GM18951 (cell line): ENCODE results near the gene CRABP1.

ENCODE experiments used
- POLR2A ChIP-seq: IDR thresholded peaks from 4 replicates; pipeline ENCODE4 v1.6.1; 2011; ENCODE audit warnings: mild to moderate bottlenecking; ENCODE audit not compliant: insufficient read length, insufficient read depth; ENCODE audit errors: extremely low read depth
- in situ Hi-C: fragments of 300-500 bp; cut with MboI; formaldehyde crosslinking; loops from one replicate; pipeline ENCODE4 v1.12.0; 2022; ENCODE audit warnings: low sequenced_read_pairs, mixed read lengths, inconsistent platforms; ENCODE audit not compliant: unreplicated experiment

The CRABP1 gene

GRCh38 chr15:78308422-78309032, 31.6 kb upstream of the CRABP1 start:
- no peak for TF ChIP-seq POLR2A
- in situ Hi-C loops: no loop called here

- TF ChIP-seq POLR2A: no peak
- in situ Hi-C loops: no loop called here
Observed at GRCh38 chr15:78311292-78311691, 28.9 kb upstream of the CRABP1 start.

GRCh38 chr15:78312536-78312935, 27.6 kb upstream of the CRABP1 start:
- in situ Hi-C loops: no loop called here
- no peak for TF ChIP-seq POLR2A

- TF ChIP-seq POLR2A: no peak
- in situ Hi-C loops: no loop called here
Observed at GRCh38 chr15:78312957-78313356, 27.2 kb upstream of the CRABP1 start.

GRCh38 chr15:78313383-78313782, 26.8 kb upstream of the CRABP1 start:
- no peak for TF ChIP-seq POLR2A
- in situ Hi-C loops: no loop called here

DNA sequence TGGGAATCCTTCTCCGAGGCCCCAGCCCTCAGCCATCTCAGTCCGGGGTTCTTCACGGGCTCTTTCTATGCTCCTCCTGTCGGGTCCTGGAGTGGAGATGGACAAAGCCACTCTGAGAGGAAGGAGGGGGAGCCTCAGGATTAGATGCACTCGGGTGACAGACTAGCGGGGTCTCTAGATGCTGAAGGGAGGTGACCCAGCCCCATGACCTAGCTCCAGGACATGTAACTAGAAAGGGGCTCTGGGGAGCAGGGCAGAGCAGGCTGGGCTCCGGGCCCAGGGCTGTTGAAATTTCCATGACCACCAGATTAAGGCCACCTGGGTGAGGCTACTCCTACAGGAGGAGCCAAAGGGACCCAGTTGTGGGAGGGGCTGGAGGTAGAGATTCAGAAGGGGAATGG, 26.0 kb upstream of the CRABP1 start:
- TF ChIP-seq POLR2A: no peak
- in situ Hi-C loops: no loop called here

DNA sequence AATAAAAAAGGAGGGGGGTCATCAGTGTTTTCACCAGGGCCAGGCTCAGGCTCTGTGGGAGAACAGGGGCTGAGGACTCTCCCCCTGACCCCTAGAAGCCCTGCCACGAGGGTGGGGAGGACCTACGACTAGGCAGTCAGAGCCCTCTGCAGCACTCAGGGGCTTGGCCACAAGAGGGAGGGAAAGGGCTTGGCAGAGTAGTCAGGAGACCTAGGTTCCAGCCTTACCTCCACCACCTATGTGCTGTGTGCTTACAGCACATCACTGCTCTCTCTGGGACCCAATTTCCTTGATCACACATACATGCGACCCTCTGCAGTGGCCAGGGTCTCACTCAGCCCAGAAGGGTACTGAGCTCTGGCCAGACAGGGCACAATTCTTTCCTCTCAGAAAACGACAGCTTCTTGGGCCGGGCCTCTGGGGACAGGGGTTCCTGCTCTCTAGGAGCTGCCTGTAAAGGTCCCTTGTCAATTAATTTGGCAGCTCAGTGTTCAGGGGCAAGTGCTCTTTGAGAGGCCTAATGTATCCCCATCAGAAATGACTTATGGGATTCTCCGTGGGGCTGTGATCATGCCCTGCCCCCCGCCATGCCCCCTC, 24.4 kb upstream of the CRABP1 start:
- in situ Hi-C loops: no loop called here

GRCh38 chr15:78316283-78317083, 23.7 kb upstream of the CRABP1 start:
- no peak for TF ChIP-seq POLR2A
- in situ Hi-C loops: no loop called here

More for the DNA sequence above, 24.4 kb upstream of the CRABP1 start:
- TF ChIP-seq POLR2A: no peak

- TF ChIP-seq POLR2A: no peak
- in situ Hi-C loops: no loop called here
Observed at GRCh38 chr15:78317145-78317836, 22.9 kb upstream of the CRABP1 start.

GRCh38 chr15:78319588-78319987, 20.6 kb upstream of the CRABP1 start:
- TF ChIP-seq POLR2A: no peak
- in situ Hi-C loops: no loop called here

DNA sequence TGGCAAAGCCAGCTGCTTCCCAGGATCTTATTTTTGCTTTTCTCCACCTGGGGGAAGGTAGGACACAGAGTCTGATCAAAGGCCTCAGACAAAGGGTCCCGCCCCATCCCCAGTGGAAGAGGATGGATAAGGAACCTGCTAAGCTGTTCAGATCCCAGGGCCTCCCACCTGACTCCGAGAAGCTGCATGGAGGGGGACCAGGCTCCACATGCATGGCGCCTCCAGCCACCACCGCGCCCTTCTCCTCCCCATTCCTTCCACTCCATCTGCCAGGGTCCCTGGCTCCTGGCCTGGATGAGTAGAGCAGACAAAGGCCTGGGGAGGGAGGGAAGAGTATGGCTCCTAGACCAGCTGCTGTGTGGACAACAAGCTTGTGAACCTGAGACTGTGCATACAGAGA, 20.0 kb upstream of the CRABP1 start:
- in situ Hi-C loops: no loop called here
- TF ChIP-seq POLR2A: no peak

DNA sequence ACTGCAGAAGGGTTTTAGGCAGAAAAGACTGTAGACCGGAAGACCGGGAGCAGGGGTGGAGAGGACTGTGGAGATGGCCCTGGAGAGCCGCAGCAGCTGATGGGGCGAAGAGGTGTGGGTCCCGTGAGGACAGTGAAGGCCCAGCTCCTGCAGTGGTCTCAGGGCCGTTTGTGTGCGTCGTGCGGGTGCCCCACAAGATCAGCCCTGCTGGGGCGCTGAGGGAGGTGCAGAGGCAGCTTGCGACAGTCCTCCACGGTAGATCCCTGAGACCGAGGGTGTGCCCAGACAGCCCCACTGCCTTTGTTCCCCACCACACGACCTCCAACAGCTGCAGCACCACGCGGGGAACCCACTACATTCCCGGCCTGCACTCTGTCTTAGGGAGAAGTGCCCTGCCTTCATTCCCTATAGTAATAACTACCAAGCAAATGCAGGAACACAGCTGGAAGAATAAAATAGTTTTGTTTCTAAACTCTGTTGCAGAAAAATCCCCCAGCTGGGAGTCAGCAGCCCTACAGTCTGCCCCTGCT, 19.0 kb upstream of the CRABP1 start:
- in situ Hi-C loops: no loop called here
- no peak for TF ChIP-seq POLR2A

DNA sequence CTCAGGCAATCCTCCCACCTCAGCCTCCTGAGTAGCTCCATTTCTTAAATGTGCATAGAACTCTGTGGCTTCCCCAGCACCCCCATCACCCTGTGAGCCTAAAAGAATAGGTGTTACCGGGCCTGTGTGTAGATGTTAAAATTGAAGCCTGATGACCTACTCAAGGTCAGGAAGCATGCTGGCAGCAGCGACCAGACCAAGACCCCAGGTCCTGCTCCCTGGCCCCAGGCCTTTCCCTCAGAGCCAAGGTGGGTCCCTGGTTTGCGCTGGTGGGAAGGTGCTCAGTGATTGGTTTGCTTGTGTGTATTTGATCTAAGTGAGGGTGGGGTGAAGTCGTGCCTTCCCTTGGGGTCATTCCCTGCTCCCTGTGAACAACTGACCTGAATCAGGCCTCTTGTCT, 18.4 kb upstream of the CRABP1 start:
- in situ Hi-C loops: no loop called here

More for the DNA sequence above, 18.4 kb upstream of the CRABP1 start:
- TF ChIP-seq POLR2A: no peak
